CD8-positive, alpha-beta memory T cell (primary cell): ENCODE data around the gene FHIT. TPM values are rescaled to one million over a fixed set of nuclear protein-coding genes. Genes with fewer than 3 reads are reported as not detected.

ENCODE experiments used
- CTCF ChIA-PET: fragments of 350-600 bp; sonication (Branson Sonifier 250); formaldehyde crosslinking; loops from one replicate; lab custom pipeline; 2021; ENCODE audit warnings: antibody characterized with exemption; lab: Charles Lee
- POLR2A ChIA-PET: fragments of 350-600 bp; sonication (Branson Sonifier 250); formaldehyde crosslinking; loops from one replicate; lab custom pipeline; 2021; ENCODE audit warnings: antibody characterized with exemption; lab: Charles Lee
- DNase-seq, 5 donors: peaks; one replicate each; pipeline versions ENCODE4 v3.0.0 to v3.0.0-alpha.2; 2020 to 2022; ENCODE audit warnings: mixed read lengths in 1 of 5
- H3K27ac ChIP-seq: one replicate; pipeline ENCODE4 v1.7.0; 2013; ENCODE audit warnings: low read depth, mild to moderate bottlenecking, low read length, moderate library complexity
- H3K27me3 ChIP-seq: 2 replicates; pipeline ENCODE4 v1.7.0; 2013; ENCODE audit warnings: low read length, mild to moderate bottlenecking; ENCODE audit not compliant: insufficient read depth, poor library complexity, severe bottlenecking
- H3K36me3 ChIP-seq: 2 replicates; pipeline ENCODE4 v1.7.0; 2013; ENCODE audit warnings: mild to moderate bottlenecking, low read length, moderate library complexity; ENCODE audit not compliant: insufficient read depth
- H3K4me1 ChIP-seq: 2 replicates; pipeline ENCODE4 v1.7.0; 2013; ENCODE audit warnings: mild to moderate bottlenecking, low read length, moderate library complexity; ENCODE audit not compliant: insufficient read depth
- H3K4me3 ChIP-seq: 2 replicates; pipeline ENCODE4 v1.7.0; 2013; ENCODE audit warnings: mild to moderate bottlenecking, low read length
- H3K9me3 ChIP-seq: 2 replicates; pipeline ENCODE4 v1.7.0; 2013; ENCODE audit warnings: mild to moderate bottlenecking, low read length
- H3K27ac Mint-ChIP-seq, 8 donors: one replicate each; pipeline ENCODE4 v1.8.0; 2020 to 2021; ENCODE audit warnings: mixed read lengths in 8 of 8, mild to moderate bottlenecking in 6 of 8, inconsistent platforms in 3 of 8, moderate library complexity in 3 of 8
- H3K27me3 Mint-ChIP-seq, 2 donors: one replicate each; pipeline ENCODE4 v1.8.0; 2020 to 2021; ENCODE audit warnings: mixed read lengths in 2 of 2, mild to moderate bottlenecking in 1 of 2, moderate library complexity in 1 of 2
- H3K36me3 Mint-ChIP-seq, 3 donors: one replicate each; pipeline ENCODE4 v1.8.0; 2020 to 2021; ENCODE audit warnings: mixed read lengths in 3 of 3, inconsistent platforms in 1 of 3, mild to moderate bottlenecking in 1 of 3
- H3K4me1 Mint-ChIP-seq, 3 donors: one replicate each; pipeline ENCODE4 v1.8.0; 2020 to 2021; ENCODE audit warnings: mixed read lengths in 3 of 3, inconsistent platforms in 1 of 3, mild to moderate bottlenecking in 1 of 3
- H3K4me3 Mint-ChIP-seq, 7 donors: one replicate each; pipeline ENCODE4 v1.8.0; 2020 to 2021; ENCODE audit warnings: mixed read lengths in 7 of 7, mild to moderate bottlenecking in 6 of 7, moderate library complexity in 4 of 7, inconsistent platforms in 2 of 7
- H3K9me3 Mint-ChIP-seq, 5 donors: one replicate each; pipeline ENCODE4 v1.8.0; 2020 to 2022; ENCODE audit warnings: mixed read lengths in 5 of 5, mild to moderate bottlenecking in 3 of 5, moderate library complexity in 2 of 5, inconsistent platforms in 1 of 5
- polyA plus RNA-seq: library from polyadenylated mRNA; unstranded; fragments of 300-500 nt; fragmentation: Illumina TruSeq; gene quantifications from one replicate; pipeline ENCODE4 v1.2.3, GENCODE V29; 2021
- total RNA-seq, 2 experiments: library from RNA; stranded (reverse); gene quantifications; one replicate each; pipeline ENCODE4 v1.2.3, GENCODE V29; 2021

Gene FHIT
- total and polyA plus RNA-seq, 3 experiments from 2014 or later: 4.1 to 7.4 (median 4.2) TPM

DNA sequence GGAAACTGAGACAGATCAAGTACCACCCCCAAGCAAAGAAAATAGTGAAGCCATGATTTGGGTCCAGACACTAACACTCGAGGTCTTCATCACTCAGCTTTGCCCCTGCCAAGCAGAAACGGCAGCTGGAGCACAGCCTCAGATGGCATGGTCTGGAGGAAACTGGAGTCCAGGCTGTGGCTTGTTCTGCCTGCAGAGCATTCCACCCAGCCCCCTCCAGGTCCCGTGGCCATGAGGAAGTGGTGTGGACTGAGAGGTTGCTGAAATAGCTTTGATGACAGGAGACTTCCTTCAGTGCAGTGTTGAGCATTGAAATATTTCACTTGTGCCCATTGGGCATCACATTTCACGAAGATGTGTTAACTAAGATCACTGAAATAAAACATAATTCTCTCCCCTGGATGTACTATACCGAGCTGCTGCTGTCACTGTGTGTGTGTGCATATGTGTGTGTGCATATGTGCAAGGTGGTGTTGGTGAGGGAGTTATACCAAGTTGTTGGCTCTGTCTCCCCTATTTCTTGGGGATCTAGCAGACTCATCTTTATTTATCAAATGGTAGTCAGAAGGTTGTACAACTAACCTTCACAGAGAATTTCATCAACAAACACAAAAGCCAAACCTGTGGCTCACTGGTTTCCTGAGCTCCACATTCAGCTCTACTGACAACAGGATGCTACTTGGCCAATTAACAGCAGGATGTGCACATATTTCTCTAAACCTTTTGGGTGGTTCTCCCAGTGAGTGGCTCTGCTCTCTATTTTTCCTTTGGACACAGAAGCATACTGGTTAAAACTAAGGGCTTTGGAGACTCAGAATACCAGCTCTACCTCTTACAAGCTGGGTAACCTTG, 1541.3 kb downstream of the FHIT start:
- peak overlapping the region; percentile 22 for H3K4me3 ChIP-seq
- H3K27me3 Mint-ChIP-seq: peaks cover 0 to 1% of the 10 kb centered on the region in 2 donors
- H3K4me1 Mint-ChIP-seq: no peaks in the 10 kb centered on the region
- H3K9me3 ChIP-seq: no peaks in the 10 kb centered on the region
- no peak overlapping the region for H3K27ac ChIP-seq
- ChIA-PET CTCF (no interaction called here), POLR2A (no interaction called here)
- no peaks in the 10 kb centered on the region for H3K36me3 ChIP-seq
- H3K4me3 Mint-ChIP-seq: no peak overlapping the region
- H3K4me1 ChIP-seq: peaks cover 16% of the 10 kb centered on the region
- peak overlapping the region in 1 of 8 donors; percentile 6 for H3K27ac Mint-ChIP-seq
- H3K36me3 Mint-ChIP-seq: peaks cover 0 to 10% (median 4%) of the 10 kb centered on the region in 3 donors
- H3K27me3 ChIP-seq: no peaks in the 10 kb centered on the region
- peaks cover 0 to 9% (median 7%) of the 10 kb centered on the region in 5 donors for H3K9me3 Mint-ChIP-seq
- DNase-seq: peak in 2 of 5 donors; percentile 1 to 5

DNA sequence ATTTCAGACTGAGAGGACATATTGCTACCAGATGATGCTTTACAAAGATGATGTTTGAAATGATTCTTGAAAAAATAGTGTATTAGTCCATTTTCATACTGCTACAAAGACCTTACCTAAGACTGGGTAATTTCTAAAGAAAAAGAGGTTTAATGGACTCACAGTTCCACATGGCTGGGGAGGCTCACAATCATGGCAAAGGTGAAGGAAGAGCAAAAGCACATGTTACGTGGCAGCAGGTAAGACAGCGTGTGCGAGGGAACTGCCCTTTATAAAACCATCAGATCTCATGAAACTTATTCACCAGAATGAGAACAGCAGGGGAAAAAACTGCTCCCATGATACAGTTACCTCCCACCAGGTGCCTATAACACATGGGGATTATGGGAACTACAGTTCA, 1543.0 kb downstream of the FHIT start:
- Histone ChIP-seq H3K27me3 (no peaks in the 10 kb centered on the region), H3K9me3 (no peaks in the 10 kb centered on the region), H3K4me3 (no peak overlapping the region), H3K27ac (no peak overlapping the region), H3K4me1 (peaks cover 16% of the 10 kb centered on the region), H3K36me3 (no peaks in the 10 kb centered on the region)
- DNase-seq: no peak
- Mint-ChIP-seq H3K9me3 (peaks cover 0 to 7% (median 2%) of the 10 kb centered on the region in 5 donors), H3K27ac (no peak overlapping the region), H3K4me1 (no peaks in the 10 kb centered on the region), H3K27me3 (peaks cover 0 to 1% of the 10 kb centered on the region in 2 donors), H3K36me3 (peaks cover 0 to 7% (median 4%) of the 10 kb centered on the region in 3 donors), H3K4me3 (no peak overlapping the region)
- ChIA-PET POLR2A (no interaction called here), CTCF (no interaction called here)

DNA sequence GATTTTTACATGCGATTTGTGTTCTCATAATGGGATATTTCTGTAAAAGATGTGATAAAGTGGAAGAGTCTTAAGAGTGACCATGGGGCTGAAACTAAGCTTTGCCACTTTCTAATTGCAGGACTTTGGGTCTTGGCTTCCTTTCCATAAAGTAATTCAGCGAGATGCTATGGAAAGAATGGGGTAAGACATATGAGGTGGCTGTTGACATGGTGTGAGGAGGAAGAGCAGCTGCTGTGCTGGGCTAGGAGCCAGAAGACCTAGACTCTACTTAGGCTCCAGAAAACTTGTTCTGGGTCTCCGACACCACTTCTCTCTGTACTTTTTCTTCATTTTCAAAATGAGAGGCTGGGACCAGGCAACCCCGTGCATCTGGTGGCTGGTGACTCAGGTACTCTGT, 1547.0 kb downstream of the FHIT start:
- Histone ChIP-seq H3K4me3 (no peak overlapping the region), H3K4me1 (no peaks in the 10 kb centered on the region), H3K27ac (no peak overlapping the region), H3K27me3 (no peaks in the 10 kb centered on the region), H3K36me3 (no peaks in the 10 kb centered on the region), H3K9me3 (no peaks in the 10 kb centered on the region)
- Mint-ChIP-seq H3K27me3 (no peaks in the 10 kb centered on the region), H3K27ac (no peak overlapping the region), H3K9me3 (no peaks in the 10 kb centered on the region), H3K4me3 (no peak overlapping the region), H3K36me3 (peaks cover 0 to 3% (median 2%) of the 10 kb centered on the region in 3 donors), H3K4me1 (no peaks in the 10 kb centered on the region)
- ChIA-PET POLR2A (no interaction called here), CTCF (no interaction called here)
- DNase-seq: no peak

DNA sequence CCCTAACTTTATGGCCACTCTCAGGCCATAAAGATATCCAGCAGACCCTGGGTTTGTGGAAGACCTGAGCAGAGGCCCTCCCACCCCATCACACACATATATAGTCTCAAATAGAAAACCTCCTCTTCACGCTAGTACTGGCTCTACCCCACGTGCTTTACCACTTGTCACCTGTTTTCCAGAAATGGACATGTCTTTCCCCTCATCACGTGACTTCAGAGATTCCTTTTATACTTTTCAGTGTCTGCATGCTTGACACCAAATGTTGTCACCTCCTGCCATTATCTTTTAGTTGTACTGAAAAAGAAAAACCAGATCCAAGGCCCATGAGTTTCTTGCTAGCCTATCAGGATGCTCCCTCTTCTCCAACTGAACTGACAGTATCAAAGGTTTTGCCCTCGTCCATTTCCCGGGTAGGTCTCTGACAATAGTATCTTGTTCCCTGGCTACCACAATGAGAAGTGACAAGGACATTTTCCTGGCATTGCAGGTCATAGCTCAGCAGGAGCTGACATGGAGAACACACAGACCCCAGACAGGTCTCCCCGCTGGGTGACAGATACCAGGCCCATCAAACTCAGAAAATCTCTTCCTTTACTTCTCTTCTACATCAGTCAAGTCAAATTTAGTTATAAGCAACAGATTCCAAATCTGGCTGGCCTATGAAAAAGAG, 1551.5 kb downstream of the FHIT start:
- DNase-seq: no peak
- H3K36me3 ChIP-seq: no peaks in the 10 kb centered on the region
- H3K27me3 Mint-ChIP-seq: no peaks in the 10 kb centered on the region
- no peaks in the 10 kb centered on the region for H3K9me3 ChIP-seq
- H3K4me1 ChIP-seq: no peaks in the 10 kb centered on the region
- ChIA-PET CTCF (no interaction called here), POLR2A (no interaction called here)
- H3K27ac ChIP-seq: no peak overlapping the region
- H3K36me3 Mint-ChIP-seq: peaks cover 0 to 4% (median 0%) of the 10 kb centered on the region in 3 donors
- no peaks in the 10 kb centered on the region for H3K9me3 Mint-ChIP-seq
- H3K4me3 Mint-ChIP-seq: no peak overlapping the region
- no peaks in the 10 kb centered on the region for H3K4me1 Mint-ChIP-seq
- no peak overlapping the region for H3K4me3 ChIP-seq
- H3K27me3 ChIP-seq: no peaks in the 10 kb centered on the region
- no peak overlapping the region for H3K27ac Mint-ChIP-seq
